HepG2 (cell line): ENCODE measurements around the gene POLL. TPM values are rescaled to one million over a fixed set of nuclear protein-coding genes. Genes with fewer than 3 reads are reported as not detected.
A peak's percentile ranks its signal among the peaks of the same experiment; 100 is the strongest.

Experiments
- ATAC-seq: fragments of 200-7000 bp; cut with Tn5 transposase; 3 replicates; pipeline ENCODE4 v1.9.1; 2020; ENCODE audit warnings: mild to moderate bottlenecking, moderate library complexity
- BruUV-seq: library from RNA; stranded (reverse); fragments of 400-500 nt; replicated peaks from 2 replicates; lab custom pipeline; 2021; lab: Mats Ljungman, UMichigan
- CTCF ChIA-PET: fragments of 300-600 bp; formaldehyde crosslinking; extraction: SDS; loops from one replicate; lab custom pipeline; 2021; ENCODE audit warnings: low total read pairs, inconsistent platforms, low intra/inter-chr PET ratio; lab: Yijun Ruan, JAX
- POLR2A ChIA-PET: fragments of 350-600 bp; sonication (Branson Sonifier 250); formaldehyde crosslinking; loops from one replicate; lab custom pipeline; 2020; ENCODE audit warnings: antibody characterized with exemption, inconsistent platforms; lab: Yijun Ruan, JAX
- DNase-seq: peaks from one replicate; pipeline ENCODE4 v3.0.0-alpha.2; 2015; ENCODE audit warnings: low spot score
- FAIRE-seq: peaks from 3 replicates; lab custom pipeline; 2011; peaks lifted over from hg19 to GRCh38; lab: Jason Lieb, UNC
- H2AFZ ChIP-seq: one replicate; pipeline ENCODE4 v1.6.1; 2011; ENCODE audit warnings: low read length, inconsistent platforms
- H3K27ac ChIP-seq: fragments of 300-600 bp; 3 replicates; pipeline ENCODE4 v1.8.0; 2011; ENCODE audit warnings: mixed run types, mild to moderate bottlenecking, mixed read lengths, low read length, inconsistent platforms; ENCODE audit not compliant: insufficient read depth; ENCODE audit errors: extremely low read length
- H3K27me3 ChIP-seq, 2 experiments: fragments of 200-600 bp in 1 of 2; 2 replicates in 1 of 2; 3 replicates in 1 of 2; pipeline versions ENCODE4 v1.6.0 to v1.8.0; 2011; ENCODE audit warnings: low read length in 2 of 2, mild to moderate bottlenecking in 2 of 2, moderate library complexity in 2 of 2, inconsistent platforms in 1 of 2; ENCODE audit not compliant: insufficient read depth in 2 of 2, control insufficient read depth in 1 of 2
- H3K36me3 ChIP-seq, 2 experiments: fragments of 200-600 bp in 1 of 2; replicated peaks in 1 of 2; 2 replicates in 1 of 2; 3 replicates in 1 of 2; pipeline versions ENCODE4 v1.5.1 to v1.8.0; 2011; ENCODE audit warnings: low read length in 2 of 2, inconsistent platforms in 1 of 2; ENCODE audit not compliant: insufficient read depth in 2 of 2, control insufficient read depth in 1 of 2
- H3K4me1 ChIP-seq: 2 replicates; pipeline ENCODE4 v1.5.1; 2012; ENCODE audit warnings: low read length, inconsistent platforms; ENCODE audit not compliant: insufficient read depth
- H3K4me2 ChIP-seq: 2 replicates; pipeline ENCODE4 v1.6.0; 2011; ENCODE audit warnings: low read depth, low read length, inconsistent platforms
- H3K4me3 ChIP-seq, 3 experiments: fragments of 200-600 bp in 1 of 3; sonication (generic), shearing (Covaris generic) in 1 of 3; replicated peaks in 1 of 3; 2 replicates each; pipeline ENCODE4 v1.5.1; 2011 to 2016; ENCODE audit warnings: low read length in 3 of 3, inconsistent platforms in 2 of 3, low read depth in 2 of 3, mild to moderate bottlenecking in 2 of 3, control low read depth in 1 of 3, mixed read lengths in 1 of 3; ENCODE audit not compliant: insufficient read depth in 1 of 3
- H3K79me2 ChIP-seq: one replicate; pipeline ENCODE4 v1.6.1; 2011; ENCODE audit warnings: low read length, inconsistent platforms; ENCODE audit not compliant: insufficient read depth
- H3K9ac ChIP-seq: 2 replicates; pipeline ENCODE4 v1.6.0; 2011; ENCODE audit warnings: mild to moderate bottlenecking, low read depth, low read length, inconsistent platforms; ENCODE audit not compliant: insufficient read depth
- H3K9me3 ChIP-seq: 2 replicates; pipeline ENCODE4 v1.5.1; 2012; ENCODE audit warnings: mild to moderate bottlenecking, low read length
- H4K20me1 ChIP-seq: 2 replicates; pipeline ENCODE4 v1.6.0; 2011; ENCODE audit warnings: inconsistent platforms, mild to moderate bottlenecking, low read length, moderate library complexity; ENCODE audit not compliant: insufficient read depth
- CTCF ChIP-seq: sonication (generic); formaldehyde crosslinking; IDR thresholded peaks from 2 replicates; pipeline ENCODE4 v1.5.0; 2020; ENCODE audit warnings: mild to moderate bottlenecking, missing genetic modification reagents, moderate library complexity
- KMT2B ChIP-seq: IDR thresholded peaks from 2 replicates; pipeline ENCODE4 v1.6.1; 2016; ENCODE audit warnings: missing genetic modification reagents, missing compliant biosample characterization
- ONECUT2 ChIP-seq: sonication (generic); formaldehyde crosslinking; IDR thresholded peaks from 2 replicates; pipeline ENCODE4 v1.4.0; 2020; ENCODE audit warnings: missing genetic modification reagents
- SCMH1 ChIP-seq: sonication (generic); formaldehyde crosslinking; IDR thresholded peaks from 2 replicates; pipeline ENCODE4 v1.9.0; 2021; ENCODE audit warnings: missing genetic modification reagents, mild to moderate bottlenecking, borderline replicate concordance
- SMC3 ChIP-seq: IDR thresholded peaks from 2 replicates; pipeline ENCODE4 v1.6.1; 2011; ENCODE audit warnings: low read length, improper control_type of control experiment
- SRF ChIP-seq: IDR thresholded peaks from 2 replicates; pipeline ENCODE4 v1.6.1; 2011; ENCODE audit warnings: mild to moderate bottlenecking, low read depth, low read length, moderate library complexity
- THAP9 ChIP-seq: sonication (generic); formaldehyde crosslinking; IDR thresholded peaks from 2 replicates; pipeline ENCODE4; 2020; ENCODE audit warnings: missing genetic modification reagents, mild to moderate bottlenecking, borderline replicate concordance
- ZBTB43 ChIP-seq: sonication (generic); formaldehyde crosslinking; conservative IDR thresholded peaks from 2 replicates; pipeline ENCODE4 v1.4.0; 2020; ENCODE audit warnings: missing genetic modification reagents
- ZNF775 ChIP-seq: sonication (generic); formaldehyde crosslinking; IDR thresholded peaks from 2 replicates; pipeline ENCODE4 v1.4.0; 2020; ENCODE audit warnings: missing genetic modification reagents, mild to moderate bottlenecking, moderate library complexity, borderline replicate concordance
- WGBS: methylation state at CpG from one replicate; pipeline ENCODE4 v1.1.6; 2017; ENCODE audit warnings: low lambda C conversion rate; 5-methylcytosine and 5-hydroxymethylcytosine counted together
- in situ Hi-C: cut with HindIII; loops from 2 replicates; pipeline ENCODE4 v1.10.0; 2017; ENCODE audit warnings: low pct_unique_long_range_greater_than_20kb; ENCODE audit not compliant: extremely low pct_ligation_motif_present
- intact Hi-C: fragments of 100-400 bp; cut with micrococcal nuclease; formaldehyde crosslinking; loops from one replicate; pipeline ENCODE4 v1.10.0; 2022; ENCODE audit not compliant: unreplicated experiment
- polyA plus RNA-seq, 8 experiments: library from polyadenylated mRNA; depleted of rRNA in 3 of 8; stranded (reverse) in 7 of 8; unstranded in 1 of 8; fragments of >200 nt; fragmentation: Illumina TruSeq in 4 of 8; extraction: Trizol in 4 of 8; gene quantifications; 2 replicates each; pipeline versions ENCODE4 v1.2.1 to v1.2.3, GENCODE V29; 2011 to 2016; ENCODE audit warnings: low read depth in 4 of 8, missing spikeins in 1 of 8, mixed read lengths in 1 of 8; ENCODE audit not compliant: insufficient read depth in 1 of 8
- total RNA-seq, 5 experiments: library from RNA; depleted of rRNA; stranded (reverse); fragments of >200 nt; fragmentation: Illumina TruSeq; extraction: Trizol; gene quantifications; 2 replicates each; pipeline ENCODE4 v1.2.3, GENCODE V29; 2016; ENCODE audit warnings: low read depth in 1 of 5

The POLL gene
- total and polyA plus RNA-seq, 2 of the 13 experiments (the other 11 are each of a cell fraction or from before 2014, with no cell fraction given) = 13.8 to 19.1 TPM

- no peaks in the 10 kb centered on the region for H3K9me3 ChIP-seq
- no peak overlapping the region for H3K4me2 ChIP-seq
- TF ChIP-seq CTCF (CRISPR knock-in tag) (peak; percentile 53), ONECUT2 (CRISPR knock-in tag) (no peak), ZNF775 (no peak), SMC3 (peak; percentile 9; the same call in 1 of the 2 replicates)
- TF ChIP-seq, all 625 proteins: peak for 2
- FAIRE-seq (peak; percentile 23), DNase-seq (peak; percentile 23), ATAC-seq (no peak)
- Histone ChIP-seq H3K36me3 (peaks cover 1 to 15% of the 10 kb centered on the region in 2 experiments; a peak in 3 of 5 replicates), H3K9ac (no peak overlapping the region), H3K27ac (no peak overlapping the region), H3K4me1 (no peaks in the 10 kb centered on the region), H3K27me3 (no peaks in the 10 kb centered on the region), H3K4me3 (no peak overlapping the region), H4K20me1 (no peaks in the 10 kb centered on the region), H2AFZ (no peak overlapping the region), H3K79me2 (no peaks in the 10 kb centered on the region)
- CTCF ChIA-PET = interaction anchor here (1.0 kb wide), 1 partner anchor 42 kb away, joined by 3 read pairs; no protein-coding TSS in a partner anchor
- intact Hi-C loops (loop anchor here (1.0 kb wide), 1 partner anchor 34 kb away; no protein-coding TSS in a partner anchor), in situ Hi-C loops (no loop called here)
- POLR2A ChIA-PET = no interaction called here
- no TSS peak for BruUV-seq
Observed at GRCh38 chr10:101536800-101537199, 51.3 kb downstream of the POLL start.

- no peaks in the 10 kb centered on the region for H3K4me1 ChIP-seq
- ATAC-seq (no peak), FAIRE-seq (no peak), DNase-seq (no peak)
- H3K27me3 ChIP-seq = no peaks in the 10 kb centered on the region
- H3K79me2 ChIP-seq = no peaks in the 10 kb centered on the region
- no peak overlapping the region for H3K9ac ChIP-seq
- H3K36me3 ChIP-seq = peaks cover 1 to 15% of the 10 kb centered on the region in 2 experiments; a peak in 3 of 5 replicates
- CTCF ChIA-PET = no interaction called here
- H3K4me2 ChIP-seq = no peak overlapping the region
- POLR2A ChIA-PET = no interaction called here
- no peaks in the 10 kb centered on the region for H3K9me3 ChIP-seq
- H3K27ac ChIP-seq = no peak overlapping the region
- intact Hi-C loops = loop anchor here (1.0 kb wide), 1 partner anchor 34 kb away; no protein-coding TSS in a partner anchor
- no TSS peak for BruUV-seq
- in situ Hi-C loops = no loop called here
- no peak overlapping the region for H3K4me3 ChIP-seq
- H2AFZ ChIP-seq = no peak overlapping the region
- H4K20me1 ChIP-seq = no peaks in the 10 kb centered on the region
- 89% methylated on average over 4 of the region's 4 CpGs for WGBS
- TF ChIP-seq SRF (no peak), SCMH1 (no peak), ZBTB43 (CRISPR knock-in tag) (no peak), THAP9 (CRISPR knock-in tag) (no peak), KMT2B (no peak)
Observed at GRCh38 chr10:101535949-101536348, 52.1 kb downstream of the POLL start.
